A549 (cell line): ENCODE measurements around the gene ADARB2. TPM values are rescaled to one million over a fixed set of nuclear protein-coding genes. Genes with fewer than 3 reads are reported as not detected.

Experiments used
- ATAC-seq, 2 experiments: fragments of 200-7000 bp in 1 of 2; fragments of >200 bp in 1 of 2; cut with Nextera tagmentation in 1 of 2; cut with Tn5 transposase in 1 of 2; 3 replicates each; pipeline versions ENCODE4 v1.8.0 to v1.9.1; 2018 to 2020; ENCODE audit warnings: mild to moderate bottlenecking in 1 of 2, moderate library complexity in 1 of 2
- CTCF ChIA-PET: fragments of 300-600 bp; sonication (Branson Sonifier 250); formaldehyde crosslinking; extraction: SDS; loops from one replicate; lab custom pipeline; 2021; ENCODE audit warnings: antibody characterized with exemption, inconsistent platforms; lab: Yijun Ruan, JAX
- POLR2A ChIA-PET: fragments of 350-600 bp; formaldehyde crosslinking; extraction: SDS; loops from one replicate; lab custom pipeline; 2021; ENCODE audit warnings: antibody characterized with exemption, inconsistent platforms; lab: Yijun Ruan, JAX
- DNase-seq, 2 experiments: peaks; one replicate each; pipeline versions ENCODE4 v3.0.0 to v3.0.0-alpha.2; 2011 to 2016; ENCODE audit warnings: low read depth in 1 of 2, low spot score in 1 of 2
- FAIRE-seq: peaks from 2 replicates; lab custom pipeline; 2011; peaks lifted over from hg19 to GRCh38; lab: Jason Lieb, UNC
- H3K27ac ChIP-seq, 2 experiments: fragments of >200 bp; sonication (Bioruptor Twin); formaldehyde crosslinking; 3 replicates each; pipeline ENCODE4 v1.5.1; 2016 to 2017
- H3K4me1 ChIP-seq: fragments of >200 bp; sonication (Bioruptor Twin); formaldehyde crosslinking; 3 replicates; pipeline ENCODE4 v1.6.1; 2016
- H3K4me2 ChIP-seq: fragments of >200 bp; sonication (Bioruptor Twin); formaldehyde crosslinking; 3 replicates; pipeline ENCODE4 v1.6.1; 2016
- H3K4me3 ChIP-seq: fragments of >200 bp; sonication (Bioruptor Twin); formaldehyde crosslinking; 3 replicates; pipeline ENCODE4 v1.5.1; 2016
- H3K9me3 ChIP-seq: fragments of >200 bp; sonication (Bioruptor Twin); formaldehyde crosslinking; 3 replicates; pipeline ENCODE4 v1.6.1; 2016
- ATOH8 ChIP-seq: fragments of 250-450 bp; sonication (Bioruptor Pico); IDR thresholded peaks from 2 replicates; pipeline ENCODE4 v1.5.0; 2020; ENCODE audit warnings: low read depth, mild to moderate bottlenecking, moderate library complexity
- BHLHE40 ChIP-seq: IDR thresholded peaks from 2 replicates; pipeline ENCODE4 v1.6.1; 2012; ENCODE audit warnings: low read depth, low read length, inconsistent platforms
- CBX2 ChIP-seq: fragments of 200-600 bp; sonication (generic); IDR thresholded peaks from 2 replicates; pipeline ENCODE4 v1.6.1; 2016; ENCODE audit warnings: low read depth, mild to moderate bottlenecking, borderline replicate concordance
- CBX8 ChIP-seq: fragments of 200-600 bp; sonication (generic); IDR thresholded peaks from 2 replicates; pipeline ENCODE4 v1.6.1; 2016
- E2F6 ChIP-seq: IDR thresholded peaks from 2 replicates; pipeline ENCODE4 v1.6.1; 2012; ENCODE audit warnings: low read depth, borderline replicate concordance
- EHF ChIP-seq: fragments of 250-450 bp; sonication (Bioruptor Pico); IDR thresholded peaks from 2 replicates; pipeline ENCODE4 v1.5.0; 2020; ENCODE audit warnings: mild to moderate bottlenecking
- FOSL2 ChIP-seq, 2 experiments: fragments of 450-650 bp in 1 of 2; fragments of >200 bp in 1 of 2; sonication (Bioruptor Twin) in 1 of 2; formaldehyde crosslinking; IDR thresholded peaks; 2 replicates each; pipeline versions ENCODE4 v1.5.0 to v1.6.1; 2016 to 2020; ENCODE audit warnings: mild to moderate bottlenecking in 1 of 2, moderate library complexity in 1 of 2
- GATA3 ChIP-seq: IDR thresholded peaks from 2 replicates; pipeline ENCODE4 v1.6.1; 2012; ENCODE audit warnings: borderline replicate concordance
- HDAC2 ChIP-seq: fragments of 200-600 bp; sonication (generic); IDR thresholded peaks from 2 replicates; pipeline ENCODE4 v1.6.1; 2016
- HOXB13 ChIP-seq: fragments of 250-450 bp; sonication (Bioruptor Pico); IDR thresholded peaks from 2 replicates; pipeline ENCODE4 v1.5.0; 2020; ENCODE audit warnings: low read depth, mild to moderate bottlenecking, moderate library complexity
- HOXB5 ChIP-seq: fragments of 250-450 bp; sonication (Bioruptor Pico); IDR thresholded peaks from 2 replicates; pipeline ENCODE4 v1.5.0; 2020; ENCODE audit warnings: mild to moderate bottlenecking, moderate library complexity
- JUN ChIP-seq, 2 experiments: fragments of >200 bp; sonication (Bioruptor Twin); formaldehyde crosslinking; IDR thresholded peaks; 2 replicates in 1 of 2; 3 replicates in 1 of 2; pipeline ENCODE4 v1.6.1; 2016 to 2017
- KDM1A ChIP-seq: fragments of 200-600 bp; sonication (generic); IDR thresholded peaks from 2 replicates; pipeline ENCODE4 v1.6.1; 2016; ENCODE audit warnings: low read depth, mild to moderate bottlenecking
- MAZ ChIP-seq: fragments of 150-350 bp; IDR thresholded peaks from 2 replicates; pipeline ENCODE4 v1.6.1; 2014; ENCODE audit warnings: antibody characterized with exemption, low read depth, low read length, borderline replicate concordance
- NR3C1 ChIP-seq: fragments of >200 bp; sonication (Bioruptor Twin); formaldehyde crosslinking; IDR thresholded peaks from 3 replicates; pipeline ENCODE4 v1.6.1; 2017
- PBX3 ChIP-seq: IDR thresholded peaks from 2 replicates; pipeline ENCODE4 v1.6.1; 2012
- POLR2AphosphoS2 ChIP-seq: conservative IDR thresholded peaks from 2 replicates; pipeline ENCODE4 v1.6.1; 2012; ENCODE audit warnings: low read length, improper control_type of control experiment, inconsistent platforms
- RARB ChIP-seq: fragments of 250-450 bp; sonication (Bioruptor Pico); IDR thresholded peaks from 2 replicates; pipeline ENCODE4 v1.8.0; 2021; ENCODE audit warnings: mild to moderate bottlenecking, moderate library complexity
- RCOR1 ChIP-seq: fragments of 150-350 bp; IDR thresholded peaks from 2 replicates; pipeline ENCODE4 v1.6.1; 2014; ENCODE audit warnings: antibody characterized with exemption, low read length, low read depth
- REST ChIP-seq: fragments of 200-600 bp; sonication (generic); IDR thresholded peaks from 2 replicates; pipeline ENCODE4 v1.6.1; 2016; ENCODE audit warnings: antibody characterized with exemption, mild to moderate bottlenecking, moderate library complexity
- TP53 ChIP-seq: fragments of 250-450 bp; sonication (Bioruptor Pico); IDR thresholded peaks from 2 replicates; pipeline ENCODE4 v1.5.0; 2021; ENCODE audit warnings: mild to moderate bottlenecking, moderate library complexity
- ZC3H11A ChIP-seq: fragments of 450-650 bp; IDR thresholded peaks from 2 replicates; pipeline ENCODE4 v1.6.1; 2014; ENCODE audit warnings: antibody characterized with exemption, mild to moderate bottlenecking
- WGBS: methylation state at CpG from one replicate; pipeline ENCODE4 v1.1.6; 2017; ENCODE audit errors: missing lambda C conversion rate; 5-methylcytosine and 5-hydroxymethylcytosine counted together
- polyA plus RNA-seq, 4 experiments: library from polyadenylated mRNA; depleted of rRNA in 3 of 4; stranded (reverse); fragments of >200 nt; fragmentation: RNase III in 1 of 4; extraction: RNeasy Plus Mini Kit Qiagen cat#74134 plus additional on column Dnase treatment in 1 of 4; gene quantifications; 2 replicates in 3 of 4; 3 replicates in 1 of 4; pipeline ENCODE4 v1.2.3, GENCODE V29; 2011 to 2017

The ADARB2 gene
- polyA plus RNA-seq, 2 of the 4 experiments (the other 2 are of a cell fraction) = not detected

- TF ChIP-seq PBX3 (no peak), REST (no peak), CBX2 (no peak), JUN (IDR thresholded peaks at IDR 0.05) (no peak), HDAC2 (no peak), KDM1A (no peak)
- TF ChIP-seq, all 56 proteins: peak for 0
Observed at GRCh38 chr10:1696106-1696505, 41.2 kb downstream of the ADARB2 start (continued).

- TF ChIP-seq RCOR1 = no peak
- no peak for TF ChIP-seq CBX8
- TF ChIP-seq ATOH8 (CRISPR knock-in tag) = no peak
- no peak for TF ChIP-seq MAZ
- TF ChIP-seq TP53 = no peak
- no peak for TF ChIP-seq POLR2AphosphoS2
- TF ChIP-seq, all 56 proteins: peak for 0
- FAIRE-seq = no peak
- ATAC-seq = no peak
- ChIA-PET CTCF (no interaction called here), POLR2A (no interaction called here)
- WGBS = 3% methylated on average over 5 of the region's 5 CpGs
- Histone ChIP-seq H3K4me2 (no peak overlapping the region), H3K9me3 (no peaks in the 10 kb centered on the region), H3K27ac (no peak overlapping the region), H3K4me3 (no peak overlapping the region), H3K4me1 (no peaks in the 10 kb centered on the region)
- DNase-seq = no peak
Observed at GRCh38 chr10:1690086-1690485, 47.2 kb downstream of the ADARB2 start.

- Histone ChIP-seq H3K27ac (no peak overlapping the region), H3K4me2 (no peak overlapping the region), H3K9me3 (no peaks in the 10 kb centered on the region), H3K4me3 (no peak overlapping the region)
- CTCF ChIA-PET = no interaction called here
- ATAC-seq = no peak
- POLR2A ChIA-PET = no interaction called here
- WGBS = 27% methylated on average over 7 of the region's 7 CpGs
- TF ChIP-seq NR3C1 (no peak), PBX3 (no peak), RARB (no peak), FOSL2 (IDR thresholded peaks at IDR 0.05) (no peak), FOSL2 (CRISPR knock-in tag; IDR thresholded peaks at IDR 0.05) (no peak), BHLHE40 (no peak), ZC3H11A (no peak), MAZ (no peak), E2F6 (no peak), GATA3 (no peak), HOXB5 (CRISPR knock-in tag) (no peak), HOXB13 (CRISPR knock-in tag) (no peak), EHF (no peak)
- TF ChIP-seq, all 56 proteins: peak for 0
- H3K4me1 ChIP-seq = no peaks in the 10 kb centered on the region
- FAIRE-seq (no peak), DNase-seq (no peak)
Observed at GRCh38 chr10:1688531-1688930, 48.8 kb downstream of the ADARB2 start.
